Hepatocyte (in vitro differentiated cells): ENCODE measurements around the gene HSD11B1. TPM values are rescaled to one million over a fixed set of nuclear protein-coding genes. Genes with fewer than 3 reads are reported as not detected.

Experiments
- DNase-seq: peaks from one replicate; pipeline ENCODE4 v3.0.0-alpha.2; 2016; ENCODE audit warnings: low spot score
- H2AFZ ChIP-seq: fragments of 200-600 bp; sonication (generic); 2 replicates; pipeline ENCODE4 v1.6.0; 2016; ENCODE audit warnings: antibody characterized with exemption, mild to moderate bottlenecking
- H3K27ac ChIP-seq: fragments of 200-600 bp; sonication (generic); 2 replicates; pipeline ENCODE4 v1.5.1; 2016; ENCODE audit warnings: mild to moderate bottlenecking
- H3K27me3 ChIP-seq: fragments of 200-600 bp; sonication (generic); 2 replicates; pipeline ENCODE4 v1.6.1; 2016
- H3K36me3 ChIP-seq: fragments of 200-600 bp; sonication (generic); replicated peaks from 2 replicates; pipeline ENCODE4 v1.5.1; 2016; ENCODE audit warnings: low read depth; ENCODE audit not compliant: insufficient read depth
- H3K4me1 ChIP-seq: fragments of 200-600 bp; sonication (generic); 2 replicates; pipeline ENCODE4 v1.5.1; 2016; ENCODE audit warnings: mild to moderate bottlenecking, moderate library complexity; ENCODE audit not compliant: insufficient read depth
- H3K4me2 ChIP-seq: fragments of 200-600 bp; sonication (generic); 2 replicates; pipeline ENCODE4 v1.6.0; 2016
- H3K4me3 ChIP-seq: fragments of 200-600 bp; sonication (generic); 2 replicates; pipeline ENCODE4 v1.5.1; 2016; ENCODE audit warnings: mild to moderate bottlenecking
- H3K79me2 ChIP-seq: fragments of 200-600 bp; sonication (generic); 2 replicates; pipeline ENCODE4 v1.6.0; 2017; ENCODE audit warnings: mild to moderate bottlenecking
- H3K9me2 ChIP-seq: fragments of 200-600 bp; sonication (generic); replicated peaks from 2 replicates; pipeline ENCODE4 v1.6.0; 2017; ENCODE audit warnings: mild to moderate bottlenecking; ENCODE audit not compliant: insufficient read depth
- H3K9me3 ChIP-seq: fragments of 200-600 bp; sonication (generic); 2 replicates; pipeline ENCODE4 v1.5.1; 2016; ENCODE audit warnings: low read depth, mild to moderate bottlenecking
- H4K20me1 ChIP-seq: fragments of 200-600 bp; sonication (generic); 2 replicates; pipeline ENCODE4 v1.6.0; 2016; ENCODE audit warnings: mild to moderate bottlenecking; ENCODE audit not compliant: insufficient read depth, poor library complexity, severe bottlenecking
- CTCF ChIP-seq: fragments of 200-600 bp; sonication (generic); IDR thresholded peaks from 2 replicates; pipeline ENCODE4 v1.5.1; 2016; ENCODE audit warnings: antibody characterized with exemption, mild to moderate bottlenecking; ENCODE audit not compliant: poor library complexity
- EZH2 ChIP-seq: fragments of 200-600 bp; sonication (generic); IDR thresholded peaks from 2 replicates; pipeline ENCODE4 v1.6.1; 2016; ENCODE audit warnings: antibody characterized with exemption, mild to moderate bottlenecking, borderline replicate concordance
- EZH2phosphoT487 ChIP-seq: fragments of 200-600 bp; sonication (generic); IDR thresholded peaks from one replicate; pipeline ENCODE4 v1.6.1; 2018; ENCODE audit warnings: antibody characterized with exemption, mild to moderate bottlenecking, low read depth, moderate library complexity; ENCODE audit not compliant: unreplicated experiment, severe bottlenecking
- WGBS: methylation state at CpG from one replicate; pipeline ENCODE4 v1.1.6; 2016; ENCODE audit warnings: low lambda C conversion rate; ENCODE audit errors: missing lambda C conversion rate; 5-methylcytosine and 5-hydroxymethylcytosine counted together
- polyA plus RNA-seq: library from polyadenylated mRNA; unstranded; fragments of >200 nt; fragmentation: Nextera tagmentation; extraction: Ambion mirVana; gene quantifications from 2 replicates; pipeline ENCODE4 v1.2.1, GENCODE V29; 2016
- total RNA-seq: library from RNA; depleted of rRNA; stranded (reverse); fragments of >200 nt; gene quantifications from 2 replicates; pipeline ENCODE4 v1.2.3, GENCODE V29; 2014

HSD11B1 gene
- total and polyA plus RNA-seq, 2 experiments from 2014 or later = 1.7 TPM; not detected in 1

GRCh38 chr1:209752890-209753289 is 48.2 kb downstream of the HSD11B1 start:
- no peak overlapping the region for H2AFZ ChIP-seq
- no peak for DNase-seq
- TF ChIP-seq CTCF (no peak), EZH2phosphoT487 (no peak), EZH2 (no peak)
- no peaks in the 10 kb centered on the region for H3K9me3 ChIP-seq
- no peaks in the 10 kb centered on the region for H3K79me2 ChIP-seq
- H3K27ac ChIP-seq = no peak overlapping the region
- 91% methylated on average over 3 of the region's 3 CpGs for WGBS
- H3K9me2 ChIP-seq = no peaks in the 10 kb centered on the region
- H3K4me2 ChIP-seq = no peak overlapping the region
- H3K4me3 ChIP-seq = no peak overlapping the region
- H3K27me3 ChIP-seq = no peaks in the 10 kb centered on the region
- no peaks in the 10 kb centered on the region for H3K4me1 ChIP-seq
- H3K36me3 ChIP-seq = no peaks in the 10 kb centered on the region
- H4K20me1 ChIP-seq = no peaks in the 10 kb centered on the region

- Histone ChIP-seq H3K4me3 (no peak overlapping the region), H3K36me3 (no peaks in the 10 kb centered on the region), H3K4me1 (no peaks in the 10 kb centered on the region), H3K9me3 (no peaks in the 10 kb centered on the region), H4K20me1 (no peaks in the 10 kb centered on the region), H3K27me3 (no peaks in the 10 kb centered on the region), H3K27ac (no peak overlapping the region), H3K79me2 (no peaks in the 10 kb centered on the region), H3K4me2 (no peak overlapping the region), H3K9me2 (no peaks in the 10 kb centered on the region), H2AFZ (no peak overlapping the region)
- DNase-seq = no peak
- WGBS = 79% methylated on average over 1 of the region's 1 CpG
- no peak for TF ChIP-seq CTCF
- no peak for TF ChIP-seq EZH2
- no peak for TF ChIP-seq EZH2phosphoT487
These were observed 50.6 kb downstream of the HSD11B1 start for GRCh38 chr1:209755256-209755655.

- no peak within 1 kb of the TSS for H2AFZ ChIP-seq
- H3K4me1 ChIP-seq = no peaks in the 10 kb centered on the region
- H3K27me3 ChIP-seq = no peaks in the 10 kb centered on the region
- H3K36me3 ChIP-seq = no peaks in the 10 kb centered on the region
- no peaks in the 10 kb centered on the region for H4K20me1 ChIP-seq
- no peak for TF ChIP-seq CTCF
- no peak for TF ChIP-seq EZH2
- TF ChIP-seq EZH2phosphoT487 = no peak
- H3K27ac ChIP-seq = no peak within 1 kb of the TSS
- H3K4me2 ChIP-seq = no peak within 1 kb of the TSS
- H3K9me2 ChIP-seq = no peaks in the 10 kb centered on the region
- DNase-seq = no peak
- no peak within 1 kb of the TSS for H3K4me3 ChIP-seq
- H3K79me2 ChIP-seq = no peaks in the 10 kb centered on the region
- no peaks in the 10 kb centered on the region for H3K9me3 ChIP-seq
- WGBS = 71% methylated on average over 10 of the region's 10 CpGs
These were observed 51.4 kb downstream of the HSD11B1 start, which contains the start of gene TRAF3IP3 for GRCh38 chr1:209755926-209756614. TSS of gene TRAF3IP3 (plus strand) at chr1:209756053. CDS start at chr1:209760040, 3,987 bp downstream.
